Nucleus accumbens (tissue), 56 donors: ENCODE measurements around the gene ERCC1.
"Not testable (repeated sequence)": the region's sequence is repeated elsewhere in the genome, so short reads cannot be mapped to it uniquely, and the experiment has no call there.

Source experiments
- DNase-seq, 56 donors: peaks; one replicate each; lab custom pipeline; 2025; lab: John Stamatoyannopoulos, UW

ERCC1 gene

GRCh38 chr19:45437328-45437727, 13.6 kb upstream of the ERCC1 start:
- no peak for DNase-seq

- DNase-seq, result not testable (repeated sequence)
Measured at GRCh38 chr19:45432543-45432942, 8.8 kb upstream of the ERCC1 start.

DNA sequence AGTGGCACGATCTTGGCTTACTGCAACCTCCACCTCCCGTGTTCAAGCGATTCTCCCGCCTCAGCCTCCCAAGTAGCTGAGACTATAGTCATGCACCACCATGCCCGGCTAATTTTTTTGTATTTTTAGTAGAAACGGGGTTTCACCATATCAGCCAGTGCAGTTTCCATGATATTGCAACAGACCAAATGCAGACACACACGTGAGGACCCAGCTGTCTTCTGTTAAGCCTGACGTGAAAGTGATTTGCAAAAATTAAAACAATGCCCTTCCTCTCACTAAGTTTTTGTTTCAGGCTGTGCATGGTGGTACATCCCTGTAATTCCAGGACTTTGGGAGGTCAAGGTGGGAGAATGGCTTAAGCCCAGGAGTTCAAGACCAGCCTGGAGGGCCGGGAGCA, 7.3 kb upstream of the ERCC1 start:
- DNase-seq, result not testable (repeated sequence)

DNA sequence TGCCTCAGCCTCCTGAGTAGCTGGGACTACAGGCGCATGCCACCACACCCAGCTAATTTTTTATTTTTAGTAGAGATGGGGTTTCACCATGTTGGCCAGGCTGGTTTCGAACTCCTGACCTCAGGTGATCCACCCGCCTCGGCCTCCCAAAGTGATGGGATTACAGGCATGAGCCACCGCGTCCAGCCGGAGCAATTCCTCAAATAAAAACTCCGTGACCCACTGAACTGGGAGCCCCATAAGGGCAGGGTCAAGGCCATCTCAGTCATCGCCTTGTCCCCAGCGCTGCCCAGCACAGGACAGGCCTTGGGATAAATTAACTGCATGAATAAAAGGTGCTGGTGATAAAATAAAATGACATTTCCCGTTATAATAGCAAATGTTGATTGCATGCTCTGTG, 6.2 kb upstream of the ERCC1 start:
- not testable (repeated sequence) for DNase-seq

DNA sequence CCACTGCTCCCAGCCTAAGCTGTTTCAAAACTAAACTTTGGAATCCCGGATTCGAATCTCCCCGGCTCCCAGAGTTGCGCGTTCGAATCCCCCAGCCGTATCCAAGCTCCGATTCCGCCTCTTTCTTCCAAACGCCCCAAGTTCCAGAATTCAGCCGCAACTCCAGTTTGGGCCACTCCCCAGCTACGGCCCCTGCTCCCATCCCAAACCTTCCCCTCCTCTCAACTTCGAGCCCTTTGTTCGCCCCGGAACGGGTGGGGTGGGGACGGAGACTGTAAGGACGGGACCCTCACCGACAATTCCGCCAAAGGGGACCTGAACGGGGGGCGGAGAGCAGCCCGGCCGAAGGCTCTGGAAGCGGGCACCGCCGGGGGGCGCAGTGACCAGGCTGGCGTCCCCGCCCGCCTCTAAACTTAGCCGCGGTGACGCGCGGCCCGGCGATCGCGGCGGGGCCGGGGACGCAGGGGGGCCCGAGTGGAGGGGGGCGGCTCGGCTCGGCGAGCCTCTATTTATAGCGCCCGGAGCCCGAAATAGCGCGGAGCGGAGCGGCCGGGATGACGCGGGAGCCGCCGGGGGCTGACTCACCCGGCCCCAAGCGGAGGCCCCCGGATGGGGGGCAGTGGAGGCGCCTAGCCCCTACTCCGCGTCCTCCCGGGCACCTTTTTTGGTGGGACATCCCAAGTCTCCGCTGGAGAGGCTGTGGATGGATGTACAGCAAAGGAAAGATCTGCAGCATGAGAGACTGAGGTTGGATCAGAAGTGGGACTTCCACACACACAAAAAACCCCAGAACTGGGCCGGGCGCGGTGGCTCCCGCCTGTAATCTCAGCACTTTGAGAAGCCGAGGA, 4.9 kb upstream of the ERCC1 start:
- DNase-seq, result peak in 3 of 56 donors; percentile 16 to 32 (median 31)

DNA sequence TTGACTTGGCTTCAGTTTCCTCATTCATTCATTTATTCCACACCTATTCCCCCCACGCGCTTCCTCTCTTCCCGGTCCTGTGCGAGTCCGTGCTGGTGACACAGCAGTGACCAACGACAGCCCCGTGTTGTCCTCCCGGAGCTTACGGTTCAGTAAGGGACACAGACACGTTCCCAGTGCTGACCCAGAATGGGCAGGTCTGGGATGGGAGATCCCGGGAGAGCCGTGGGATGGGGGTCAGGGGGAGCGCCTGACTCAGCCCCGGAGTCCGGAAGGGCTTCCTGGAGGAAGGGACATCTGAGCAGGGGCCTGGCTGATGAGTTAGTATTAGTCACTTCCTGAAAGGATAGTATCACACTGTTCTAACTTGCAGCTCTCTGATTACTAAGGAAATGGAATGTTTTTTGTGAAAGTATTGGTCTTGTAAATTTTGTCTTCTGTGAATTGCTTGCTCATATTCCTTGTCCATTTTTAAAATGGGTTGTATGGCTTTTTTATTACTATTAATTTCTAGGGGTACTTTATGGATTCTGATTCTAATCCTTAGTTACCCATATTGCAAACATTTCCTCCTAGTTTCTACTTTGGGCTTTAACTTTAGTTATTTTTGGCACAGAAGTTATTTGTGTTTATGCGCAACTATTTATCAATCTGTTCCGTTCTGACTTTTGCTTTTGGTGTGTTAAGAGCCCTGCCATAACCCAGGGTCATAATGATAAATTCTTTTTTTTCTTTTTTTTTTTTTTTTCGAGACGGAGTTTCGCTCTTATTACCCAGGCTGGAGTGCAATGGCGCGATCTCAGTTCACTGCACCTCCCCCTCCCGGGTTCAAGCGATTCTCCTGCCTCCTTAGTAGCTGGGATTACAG, 708 bp upstream of the ERCC1 start:
- DNase-seq, result peak in 14 of 56 donors; percentile 14 to 65 (median 42)

DNA sequence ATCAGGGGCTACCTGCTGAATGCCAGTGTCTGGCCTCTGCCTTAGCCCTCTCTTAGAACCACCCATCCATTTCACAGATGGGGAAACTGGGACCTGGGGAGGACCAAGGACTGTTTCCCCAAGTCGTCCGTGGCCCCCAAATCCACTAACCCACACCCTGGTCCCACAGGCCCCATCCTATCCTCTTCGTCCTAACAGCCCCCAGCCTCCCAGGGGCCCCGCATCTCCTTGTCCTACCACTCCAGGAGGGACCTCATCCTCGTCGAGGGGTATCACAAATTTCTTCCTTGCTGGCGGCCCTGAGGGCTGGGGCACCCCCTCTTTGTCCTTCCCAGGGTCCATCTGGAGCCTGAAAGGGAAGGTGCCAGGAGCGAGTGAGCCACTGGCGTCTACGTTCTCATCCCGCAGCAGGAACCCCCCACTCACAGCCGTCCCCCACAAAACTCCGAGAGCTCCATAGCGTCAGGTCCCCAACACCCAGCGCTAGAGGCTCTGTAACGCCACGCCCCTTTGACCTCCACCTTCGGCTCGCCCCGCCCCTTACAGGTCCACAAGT, 606 bp downstream of the ERCC1 start:
- DNase-seq, result no peak

DNA sequence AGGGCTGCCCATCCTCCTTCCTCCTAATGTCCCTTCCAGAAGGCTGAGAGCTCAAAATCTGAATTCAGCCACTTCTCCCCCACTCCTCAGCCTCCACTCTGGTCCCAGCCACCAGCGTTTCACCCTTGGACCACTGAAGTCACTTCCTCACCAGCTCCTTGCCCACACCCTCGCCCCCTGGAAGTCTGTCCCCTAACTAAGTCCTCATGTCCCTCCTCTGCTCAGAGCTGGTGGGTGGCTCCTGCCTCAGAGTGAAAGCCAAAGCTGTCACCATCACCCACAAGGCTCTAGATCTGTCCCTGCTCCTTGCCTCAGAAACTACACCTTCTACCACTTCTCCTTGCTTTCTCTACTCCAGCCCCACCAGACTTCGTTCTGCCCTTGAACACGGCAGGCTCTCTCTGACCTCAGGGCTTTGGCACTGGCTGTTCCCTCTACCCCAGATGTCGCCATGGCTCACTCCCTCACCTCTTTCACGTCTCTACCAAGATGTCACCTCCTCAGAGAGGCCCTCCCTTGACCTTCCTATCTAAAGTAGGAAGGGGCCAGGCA, 1.7 kb downstream of the ERCC1 start:
- no peak for DNase-seq

- DNase-seq, result no peak
Measured at GRCh38 chr19:45420871-45421270, 2.8 kb downstream of the ERCC1 start.

- no peak for DNase-seq
Measured at GRCh38 chr19:45420356-45420755, 3.4 kb downstream of the ERCC1 start.

- no peak for DNase-seq
Measured at GRCh38 chr19:45419895-45420294, 3.8 kb downstream of the ERCC1 start.

- DNase-seq, result peak in 25 of 56 donors; percentile 4 to 59 (median 24)
Measured at GRCh38 chr19:45419396-45419795, 4.3 kb downstream of the ERCC1 start.

DNA sequence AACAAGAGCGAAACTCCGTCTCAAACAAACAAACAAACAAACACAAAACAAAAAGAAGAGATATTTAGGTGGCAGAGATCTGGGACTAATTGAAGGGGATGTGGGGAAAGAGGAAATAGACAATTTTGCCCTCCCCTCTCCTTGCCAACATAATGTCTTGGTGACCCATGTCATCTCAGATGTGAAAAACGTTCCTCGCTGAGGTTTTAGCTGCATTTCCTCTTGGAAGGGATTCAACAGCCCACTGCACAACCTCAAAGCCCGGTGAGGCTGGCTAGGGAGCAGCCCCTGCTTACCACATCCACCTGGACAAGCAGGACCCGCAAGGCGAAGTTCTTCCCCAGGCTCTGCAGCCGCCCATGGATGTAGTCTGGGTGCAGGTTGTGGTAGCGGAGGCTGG, 4.9 kb downstream of the ERCC1 start:
- no peak for DNase-seq

- DNase-seq, result no peak
Measured at GRCh38 chr19:45417151-45417550, 6.6 kb downstream of the ERCC1 start.

GRCh38 chr19:45414468-45414867, 9.2 kb downstream of the ERCC1 start:
- DNase-seq, result no peak

- no peak for DNase-seq
Measured at GRCh38 chr19:45413497-45413896, 10.2 kb downstream of the ERCC1 start.

GRCh38 chr19:45410330-45410729, 13.4 kb downstream of the ERCC1 start:
- not testable (repeated sequence) for DNase-seq

DNA sequence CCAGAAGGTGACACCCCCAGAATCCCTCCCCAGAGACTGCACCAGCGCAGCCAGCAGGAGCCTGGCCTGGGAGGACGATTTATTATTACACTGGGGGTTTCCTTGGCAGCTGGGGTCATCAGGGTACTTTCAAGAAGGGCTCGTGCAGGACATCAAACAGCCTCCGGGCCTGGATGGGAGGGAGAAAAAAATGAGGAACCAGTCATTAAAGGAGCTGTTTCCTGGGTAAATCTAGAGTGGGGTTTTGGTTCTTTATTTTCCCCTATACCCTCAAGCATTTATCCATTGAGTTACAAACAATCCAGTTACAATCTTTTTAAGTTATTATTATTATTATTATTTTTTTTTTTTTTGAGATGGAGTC, 14.2 kb downstream of the ERCC1 start:
- DNase-seq, result no peak

- no peak for DNase-seq
Measured at GRCh38 chr19:45408830-45409556, 14.7 kb downstream of the ERCC1 start.

GRCh38 chr19:45408121-45408520, 15.6 kb downstream of the ERCC1 start:
- no peak for DNase-seq
